ENCODE measurements around the gene ALK. TPM values are rescaled to one million over a fixed set of nuclear protein-coding genes. Genes with fewer than 3 reads are reported as not detected.

ALK gene
- total RNA-seq, 4 donors from 2014 or later: 0.19 TPM; not detected in 3

DNA sequence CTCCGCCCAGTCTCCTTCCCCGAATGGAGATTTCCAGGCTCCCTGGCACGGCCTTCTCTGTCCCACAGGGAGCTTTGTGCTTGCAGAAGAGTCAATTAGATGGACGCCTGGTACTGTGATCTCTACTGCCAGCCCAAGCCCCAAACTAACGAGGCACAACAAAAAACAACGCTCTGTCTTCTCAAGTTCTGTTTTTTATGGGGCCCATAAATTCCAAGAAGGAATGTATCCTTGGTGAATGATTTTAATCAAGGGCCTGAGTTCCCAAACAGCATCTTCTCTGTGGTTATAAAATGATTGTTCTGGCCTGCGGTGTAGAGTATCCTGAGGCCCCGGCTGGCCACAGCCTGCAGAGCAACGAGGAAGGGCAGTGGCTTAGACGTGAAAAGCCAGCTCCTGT is 586.7 kb downstream of the ALK start:
- no peak for DNase-seq
- 69 to 76% methylated on average over 8 to 10 of the region's 10 CpGs for WGBS, 2 donors
- intact Hi-C loops (cut with DNase I): no loop called here

GRCh38 chr2:29332540-29332939 is 588.8 kb downstream of the ALK start:
- DNase-seq: no peak
- no peaks in the 10 kb centered on the region for H3K9me3 ChIP-seq
- no peaks in the 10 kb centered on the region for H3K36me3 ChIP-seq
- intact Hi-C loops (cut with DNase I): no loop called here
- peaks cover 0 to 2% (median 0%) of the 10 kb centered on the region in 4 donors for H3K27me3 ChIP-seq
- 87 to 92% methylated on average over 2 of the region's 2 CpGs for WGBS, 2 donors
- no peak overlapping the region for H3K4me3 ChIP-seq
- H3K27ac ChIP-seq: no peak overlapping the region
- no peak for TF ChIP-seq POLR2A (IDR thresholded peaks at IDR 0.05)
- TF ChIP-seq, protein P1, sequence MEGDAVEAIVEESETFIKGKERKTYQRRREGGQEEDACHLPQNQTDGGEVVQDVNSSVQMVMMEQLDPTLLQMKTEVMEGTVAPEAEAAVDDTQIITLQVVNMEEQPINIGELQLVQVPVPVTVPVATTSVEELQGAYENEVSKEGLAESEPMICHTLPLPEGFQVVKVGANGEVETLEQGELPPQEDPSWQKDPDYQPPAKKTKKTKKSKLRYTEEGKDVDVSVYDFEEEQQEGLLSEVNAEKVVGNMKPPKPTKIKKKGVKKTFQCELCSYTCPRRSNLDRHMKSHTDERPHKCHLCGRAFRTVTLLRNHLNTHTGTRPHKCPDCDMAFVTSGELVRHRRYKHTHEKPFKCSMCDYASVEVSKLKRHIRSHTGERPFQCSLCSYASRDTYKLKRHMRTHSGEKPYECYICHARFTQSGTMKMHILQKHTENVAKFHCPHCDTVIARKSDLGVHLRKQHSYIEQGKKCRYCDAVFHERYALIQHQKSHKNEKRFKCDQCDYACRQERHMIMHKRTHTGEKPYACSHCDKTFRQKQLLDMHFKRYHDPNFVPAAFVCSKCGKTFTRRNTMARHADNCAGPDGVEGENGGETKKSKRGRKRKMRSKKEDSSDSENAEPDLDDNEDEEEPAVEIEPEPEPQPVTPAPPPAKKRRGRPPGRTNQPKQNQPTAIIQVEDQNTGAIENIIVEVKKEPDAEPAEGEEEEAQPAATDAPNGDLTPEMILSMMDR (IDR thresholded peaks at IDR 0.05): no peak
- H3K4me1 ChIP-seq: no peaks in the 10 kb centered on the region

More for the DNA sequence above, 586.7 kb downstream of the ALK start:
- Histone ChIP-seq H3K36me3 (no peaks in the 10 kb centered on the region), H3K27ac (no peak overlapping the region), H3K27me3 (peaks cover 0 to 2% (median 0%) of the 10 kb centered on the region in 4 donors), H3K9me3 (no peaks in the 10 kb centered on the region), H3K4me1 (no peaks in the 10 kb centered on the region), H3K4me3 (no peak overlapping the region)
- TF ChIP-seq POLR2A (IDR thresholded peaks at IDR 0.05): no peak
- TF ChIP-seq, protein P1 (IDR thresholded peaks at IDR 0.05): no peak

GRCh38 chr2:29329899-29330298 is 591.5 kb downstream of the ALK start:
- peaks cover 0 to 2% (median 0%) of the 10 kb centered on the region in 4 donors for H3K27me3 ChIP-seq
- H3K27ac ChIP-seq: no peak overlapping the region
- WGBS, 2 donors: 100% methylated on average over 1 of the region's 3 CpGs
- no peak for DNase-seq
- TF ChIP-seq POLR2A (IDR thresholded peaks at IDR 0.05): no peak
- TF ChIP-seq, protein P1 (IDR thresholded peaks at IDR 0.05): peak in 2 of 6 experiments; percentile 10 to 36
- H3K9me3 ChIP-seq: no peaks in the 10 kb centered on the region
- intact Hi-C loops (cut with DNase I): no loop called here
- peaks cover 0 to 21% (median 0%) of the 10 kb centered on the region in 3 donors for H3K4me1 ChIP-seq
- H3K36me3 ChIP-seq: no peaks in the 10 kb centered on the region
- H3K4me3 ChIP-seq: no peak overlapping the region

DNA sequence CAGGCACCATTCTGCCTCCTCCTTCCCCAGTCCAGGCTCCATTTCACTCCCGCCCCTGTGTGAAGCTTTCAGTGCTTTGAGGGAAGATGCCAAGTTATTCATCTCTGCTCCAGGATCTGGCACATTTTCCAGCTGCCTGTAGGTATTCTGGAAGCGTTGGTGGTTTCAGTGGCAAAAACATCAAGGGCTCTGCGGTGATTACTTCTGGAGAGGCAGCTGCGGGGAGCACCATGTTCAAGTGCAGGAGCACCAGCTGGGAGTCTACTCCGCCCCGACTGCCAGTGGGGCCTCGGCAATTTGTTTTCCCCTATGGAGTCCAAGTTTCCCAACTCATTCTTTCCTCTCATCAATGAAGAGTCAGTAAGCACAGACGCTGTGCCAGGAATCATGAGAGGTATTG is 594.5 kb downstream of the ALK start:
- peaks cover 0 to 7% (median 0%) of the 10 kb centered on the region in 4 donors for H3K27me3 ChIP-seq
- intact Hi-C loops (cut with DNase I): no loop called here
- TF ChIP-seq, protein P1 (IDR thresholded peaks at IDR 0.05): no peak
- no peak for TF ChIP-seq POLR2A (IDR thresholded peaks at IDR 0.05)
- no peak overlapping the region for H3K4me3 ChIP-seq
- 40 to 41% methylated on average over 5 to 8 of the region's 8 CpGs for WGBS, 2 donors
- H3K4me1 ChIP-seq: peaks cover 0 to 22% (median 0%) of the 10 kb centered on the region in 3 donors
- H3K36me3 ChIP-seq: no peaks in the 10 kb centered on the region
- DNase-seq: no peak
- no peaks in the 10 kb centered on the region for H3K9me3 ChIP-seq
- no peak overlapping the region for H3K27ac ChIP-seq

DNA sequence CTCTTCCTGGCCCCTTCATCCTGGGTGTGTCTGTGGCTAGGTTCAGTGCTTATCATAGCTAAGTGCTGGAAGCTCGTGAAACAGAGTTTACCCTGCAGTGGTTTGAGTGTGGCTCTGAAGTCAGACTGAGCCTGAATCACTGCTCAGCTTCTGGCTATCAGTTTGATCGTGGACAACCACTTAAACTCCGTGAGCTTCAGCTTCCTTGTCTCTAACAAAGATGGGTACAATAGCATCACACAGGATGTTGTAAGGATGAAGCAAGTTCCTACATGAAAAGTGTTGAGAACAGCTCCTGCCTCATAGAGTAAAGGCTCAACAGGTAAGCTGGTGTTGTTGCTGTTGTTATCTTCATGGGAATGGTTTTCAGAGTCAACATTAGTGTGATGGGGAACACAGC is 595.8 kb downstream of the ALK start:
- Histone ChIP-seq H3K27ac (peak overlapping the region in 2 of 4 donors; percentile 45 to 53), H3K36me3 (no peaks in the 10 kb centered on the region), H3K4me1 (peaks cover 0 to 22% (median 0%) of the 10 kb centered on the region in 3 donors), H3K27me3 (peaks cover 0 to 15% (median 0%) of the 10 kb centered on the region in 4 donors), H3K4me3 (no peak overlapping the region), H3K9me3 (no peaks in the 10 kb centered on the region)
- no peak for DNase-seq
- intact Hi-C loops (cut with DNase I): no loop called here
- no peak for TF ChIP-seq POLR2A (IDR thresholded peaks at IDR 0.05)
- TF ChIP-seq, protein P1 (IDR thresholded peaks at IDR 0.05): no peak
- WGBS, 2 donors: 26 to 47% methylated on average over 2 to 3 of the region's 3 CpGs
